Lower leg skin (tissue), 3 donors: ENCODE measurements around the gene ZFX.

Source experiments
- CTCF ChIP-seq, 3 donors: fragments of 450-650 bp; IDR thresholded peaks; one replicate each; pipeline ENCODE4 v1.5.1; 2016; ENCODE audit warnings: antibody characterized with exemption in 3 of 3, mild to moderate bottlenecking in 3 of 3, moderate library complexity in 2 of 3
- POLR2A ChIP-seq, 2 donors: fragments of 450-650 bp; IDR thresholded peaks; one replicate each; pipeline ENCODE4 v1.6.1; 2016 to 2017; ENCODE audit warnings: antibody characterized with exemption in 2 of 2, mild to moderate bottlenecking in 1 of 2, moderate library complexity in 1 of 2

- TF ChIP-seq CTCF (IDR thresholded peaks at IDR 0.05) (no peak), POLR2A (IDR thresholded peaks at IDR 0.05) (no peak)
Observed at GRCh38 chrX:24226176-24226575, 76.6 kb downstream of the ZFX start.
